ENCODE measurements around the gene ABCD2. TPM values are rescaled to one million over a fixed set of nuclear protein-coding genes. Genes with fewer than 3 reads are reported as not detected.

ABCD2 gene
- total and polyA plus RNA-seq, 9 of the 15 experiments (the other 6 are each of a cell fraction or from before 2014, with no cell fraction given) = 0.01 to 0.08 (median 0.04) TPM; not detected in 3

GRCh38 chr12:39538679-39539104, 80.9 kb downstream of the ABCD2 start (continued):
- TF ChIP-seq ATF3 (IDR thresholded peaks at IDR 0.05) (peak; percentile 50; the same call in 1 of the 2 replicates), ATF3 (CRISPR knock-in tag; conservative IDR thresholded peaks at IDR 0.05) (no peak), ZNF785 (CRISPR knock-in tag; IDR thresholded peaks at IDR 0.05) (no peak), ZNF280B (CRISPR knock-in tag; IDR thresholded peaks at IDR 0.05) (no peak), RCOR1 (IDR thresholded peaks at IDR 0.05; ENCODE audit: borderline replicate concordance in 1 of 2, low read depth in 2 of 2, low read length in 2 of 2) (0 out of 4 replicates have a peak, but pooled peaks of 1 of the 2 experiments have one; percentile 9), ZNF12 (CRISPR knock-in tag; IDR thresholded peaks at IDR 0.05) (no peak), ZNF316 (IDR thresholded peaks at IDR 0.05) (peak; percentile 43; the same call in 1 of the 2 replicates), IRF9 (tag; IDR thresholded peaks at IDR 0.05) (no peak), BACH1 (tag; IDR thresholded peaks at IDR 0.05) (no peak; the same call in 1 of the 2 replicates), ZNF644 (tag; IDR thresholded peaks at IDR 0.05; ENCODE audit: low read depth) (0 out of 2 replicates have a peak, but pooled peaks have one; percentile 33), CGGBP1 (CRISPR knock-in tag; IDR thresholded peaks at IDR 0.05) (no peak), TBP (optimal IDR thresholded peaks at IDR 0.05; ENCODE audit: low read depth, low read length) (no peak), ETV5 (CRISPR knock-in tag; IDR thresholded peaks at IDR 0.05; ENCODE audit: low read depth) (0 out of 2 replicates have a peak, but pooled peaks have one; percentile 47), JUN (IDR thresholded peaks at IDR 0.05; ENCODE audit: borderline replicate concordance, low read depth, low read length) (0 out of 2 replicates have a peak, but pooled peaks have one; percentile 12), JUN (CRISPR knock-in tag; IDR thresholded peaks at IDR 0.05; ENCODE audit: borderline replicate concordance) (no peak), PHF20 (IDR thresholded peaks at IDR 0.05; ENCODE audit: partially characterized antibody) (peak; percentile 95), GTF2B (IDR thresholded peaks at IDR 0.05; ENCODE audit: extremely low read depth, insufficient read length) (no peak), ZNF24 (IDR thresholded peaks at IDR 0.05) (no peak), RB1 (IDR thresholded peaks at IDR 0.05; ENCODE audit: low read depth) (0 out of 2 replicates have a peak, but pooled peaks have one; percentile 33), ZFP30 (CRISPR knock-in tag; IDR thresholded peaks at IDR 0.05; ENCODE audit: borderline replicate concordance) (no peak), POLR2H (tag; IDR thresholded peaks at IDR 0.05; ENCODE audit: low read depth) (peak; percentile 51), CC2D1A (IDR thresholded peaks at IDR 0.05) (peak; percentile 61; the same call in 1 of the 2 replicates), ZNF282 (CRISPR knock-in tag; IDR thresholded peaks at IDR 0.05) (no peak), JUND (IDR thresholded peaks at IDR 0.05; ENCODE audit: borderline replicate concordance, low read depth, low read length) (0 out of 2 replicates have a peak, but pooled peaks have one; percentile 35), JUND (tag; IDR thresholded peaks at IDR 0.05; ENCODE audit: borderline replicate concordance, low read depth, low read length) (peak; percentile 44; the same call in 1 of the 3 replicates), DIDO1 (tag; IDR thresholded peaks at IDR 0.05; ENCODE audit: low read depth) (peak; percentile 78), PHF8 (IDR thresholded peaks at IDR 0.05; ENCODE audit: borderline replicate concordance, low read length) (peak; percentile 57)
